ENCODE results near the gene BCLAF3.

GRCh38 chrX:20019672-20020365 lies 29.0 kb upstream of the BCLAF3 start:
- TF ChIP-seq POLR2A (IDR thresholded peaks at IDR 0.05): no peak
- no peak for TF ChIP-seq CTCF (IDR thresholded peaks at IDR 0.05)
